Astrocyte of the spinal cord (primary cell): ENCODE results near the gene EEF2.

ENCODE experiments used
- DNase-seq: peaks from one replicate; pipeline ENCODE4 v3.0.0; 2011; ENCODE audit warnings: low read depth, low spot score
- H3K4me3 ChIP-seq: 2 replicates; pipeline ENCODE4 v1.5.1; 2011; ENCODE audit warnings: low read depth, mild to moderate bottlenecking, low read length, moderate library complexity
- CTCF ChIP-seq: IDR thresholded peaks from 2 replicates; pipeline ENCODE4 v1.5.1; 2012; ENCODE audit warnings: low read depth, mild to moderate bottlenecking, low read length, inconsistent platforms
- in situ Hi-C: cut with HindIII; loops from 2 replicates; pipeline ENCODE4 v1.10.0; 2017; ENCODE audit warnings: low sequenced_read_pairs

The EEF2 gene

DNA sequence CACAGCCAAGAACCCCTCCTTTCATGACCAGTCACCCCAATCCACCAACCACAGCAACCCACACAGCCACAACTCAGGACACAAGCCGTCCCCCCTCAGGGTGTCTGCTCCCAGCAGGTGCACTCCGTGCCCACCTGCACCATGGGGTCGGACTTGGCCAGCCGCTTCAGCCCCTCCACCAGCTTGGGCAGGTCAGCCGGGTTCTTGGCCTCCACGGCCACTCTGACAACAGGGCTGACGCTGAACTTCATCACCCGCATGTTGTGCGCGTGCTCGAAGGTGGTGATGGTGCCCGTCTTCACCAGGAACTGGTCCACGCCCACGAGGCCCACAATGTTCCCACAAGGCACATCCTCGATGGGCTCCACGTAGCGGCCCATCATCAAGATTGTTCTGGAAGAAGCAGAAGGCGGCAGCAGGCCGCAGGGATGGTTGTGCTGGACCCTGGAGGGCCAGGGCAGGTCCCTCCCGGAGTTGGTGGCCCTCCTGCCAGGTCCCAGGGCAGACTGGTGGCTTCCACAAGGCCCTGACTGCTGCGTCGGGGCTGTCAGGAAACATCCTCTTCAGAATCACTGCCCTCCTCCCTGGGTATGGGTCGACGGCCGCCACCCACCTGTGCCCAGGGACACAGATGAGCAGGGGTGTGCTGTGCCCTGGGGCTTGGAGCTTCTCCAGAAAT lies 5.5 kb downstream of the EEF2 start:
- H3K4me3 ChIP-seq: no peak overlapping the region
- no peak for DNase-seq
- TF ChIP-seq CTCF: no peak
- in situ Hi-C loops: no loop called here

- DNase-seq: no peak
- no peak for TF ChIP-seq CTCF
- no peak overlapping the region for H3K4me3 ChIP-seq
- in situ Hi-C loops: no loop called here
Observed at GRCh38 chr19:3979289-3979673, 6.0 kb downstream of the EEF2 start.

DNA sequence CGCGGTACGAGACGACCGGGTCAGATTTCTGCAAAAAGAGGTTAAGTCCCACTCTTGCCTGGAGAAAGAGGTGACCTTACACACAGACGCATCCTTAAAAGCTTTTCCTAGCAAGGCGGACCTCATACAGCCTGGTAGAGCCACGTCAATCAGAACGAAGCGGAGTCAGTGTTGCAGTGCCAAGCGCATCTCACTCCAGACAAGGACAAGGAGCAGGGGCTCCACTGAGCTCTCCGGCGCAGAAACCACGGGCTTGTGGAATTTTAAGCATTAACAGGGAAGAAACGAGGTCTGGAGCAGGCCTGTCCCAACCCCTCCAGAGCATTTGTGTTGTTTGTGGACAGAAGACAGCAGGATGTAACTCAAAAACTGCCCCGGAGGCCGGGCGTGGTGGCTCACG lies 7.1 kb downstream of the EEF2 start:
- no peak for DNase-seq
- TF ChIP-seq CTCF: no peak
- H3K4me3 ChIP-seq: no peak overlapping the region
- in situ Hi-C loops: no loop called here

GRCh38 chr19:3977242-3978143 lies 7.8 kb downstream of the EEF2 start:
- no peak overlapping the region for H3K4me3 ChIP-seq
- in situ Hi-C loops: no loop called here
- TF ChIP-seq CTCF: peak; percentile 29
- DNase-seq: no peak

DNA sequence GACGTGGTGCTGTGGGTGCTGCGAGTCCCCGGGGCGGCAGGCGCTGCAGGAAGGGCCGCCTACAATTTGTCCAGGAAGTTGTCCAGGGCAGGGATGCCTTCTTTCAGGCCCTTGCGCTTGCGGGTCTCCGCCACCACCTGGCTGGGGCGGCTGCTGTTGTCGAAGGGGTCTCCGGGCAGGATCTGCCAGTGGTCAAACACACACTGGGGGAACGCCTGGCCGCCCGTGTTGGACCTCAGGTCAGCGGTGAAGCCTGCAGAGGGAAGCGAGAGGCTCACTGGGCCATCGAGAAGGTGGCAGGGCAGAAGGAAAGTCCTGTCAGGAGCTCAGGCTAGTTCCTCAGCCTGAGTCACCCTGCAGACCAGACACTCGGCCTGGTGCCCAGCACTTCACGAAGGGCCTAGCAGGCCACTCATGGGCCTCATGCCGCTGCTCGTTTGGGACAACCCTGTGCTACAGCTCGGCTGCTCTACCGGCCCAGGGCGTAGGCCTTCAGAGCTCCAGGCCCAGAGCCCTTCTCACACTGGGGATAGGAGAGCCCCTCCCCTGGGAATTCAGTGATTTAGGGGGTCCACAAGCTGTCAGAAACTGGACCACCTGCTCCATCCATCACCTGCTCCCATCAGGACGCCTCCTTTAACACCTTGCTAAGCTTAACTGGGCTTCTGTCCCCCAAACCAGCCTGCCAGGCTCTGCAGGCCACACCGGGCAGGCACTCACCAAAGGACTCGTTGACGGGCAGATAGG lies 8.6 kb downstream of the EEF2 start:
- DNase-seq: no peak
- no peak for TF ChIP-seq CTCF
- in situ Hi-C loops: no loop called here
- H3K4me3 ChIP-seq: no peak overlapping the region

GRCh38 chr19:3975637-3976087 lies 9.6 kb downstream of the EEF2 start:
- in situ Hi-C loops: no loop called here
- no peak for DNase-seq
- TF ChIP-seq CTCF: no peak
- no peak overlapping the region for H3K4me3 ChIP-seq
